Spleen (tissue), 7 donors: Measurements from ENCODE around the gene AQP3.

ENCODE experiments used
- CTCF ChIP-seq, 11 experiments: fragments of 200-600 bp in 7 of 11; fragments of 450-650 bp in 4 of 11; sonication (generic) in 4 of 11; IDR thresholded peaks in 8 of 11; conservative IDR thresholded peaks in 3 of 11; 1 replicate in 7 of 11; 2 replicates in 4 of 11; pipeline versions ENCODE4 v1.4.0 to v1.8.0; 2016 to 2021; ENCODE audit warnings: antibody characterized with exemption in 11 of 11, inconsistent platforms in 4 of 11, mild to moderate bottlenecking in 1 of 11
- POLR2A ChIP-seq, 3 donors: fragments of 450-650 bp; IDR thresholded peaks; one replicate each; pipeline ENCODE4 v1.5.1; 2017; ENCODE audit warnings: antibody characterized with exemption in 3 of 3, mild to moderate bottlenecking in 1 of 3
- POLR2AphosphoS5 ChIP-seq, 3 donors: sonication (generic); formaldehyde crosslinking; IDR thresholded peaks; one replicate each; pipeline ENCODE4 v1.5.1; 2017; ENCODE audit warnings: antibody characterized with exemption in 3 of 3
- donor health status: DM: no; HTN: no; CAD: no; lungs with moderate emphysema.
- donor health status: DM: no; HTN: no; CAD: no.
- donor health status: DM: no; HTN: no; CAD: no.

GRCh38 chr9:33440609-33441008, 6.8 kb downstream of the AQP3 start:
- TF ChIP-seq CTCF (IDR thresholded peaks at IDR 0.05 in 8 of 11, conservative IDR thresholded peaks at IDR 0.05 in 3 of 11): no peak
- no peak for TF ChIP-seq POLR2A (IDR thresholded peaks at IDR 0.05)
- no peak for TF ChIP-seq POLR2AphosphoS5 (IDR thresholded peaks at IDR 0.05)
